Tracheal epithelial cell (primary cell): ENCODE measurements around the gene CDCA7L. TPM values are rescaled to one million over a fixed set of nuclear protein-coding genes. Genes with fewer than 3 reads are reported as not detected.

Source experiments
- total RNA-seq: library from RNA; depleted of rRNA; stranded (reverse); fragments of >200 nt; gene quantifications from 2 replicates; pipeline ENCODE4 v1.2.1, GENCODE V29; 2014

CDCA7L gene
- 23.2 and 25.5 TPM in 2 replicates for total RNA-seq

DNA sequence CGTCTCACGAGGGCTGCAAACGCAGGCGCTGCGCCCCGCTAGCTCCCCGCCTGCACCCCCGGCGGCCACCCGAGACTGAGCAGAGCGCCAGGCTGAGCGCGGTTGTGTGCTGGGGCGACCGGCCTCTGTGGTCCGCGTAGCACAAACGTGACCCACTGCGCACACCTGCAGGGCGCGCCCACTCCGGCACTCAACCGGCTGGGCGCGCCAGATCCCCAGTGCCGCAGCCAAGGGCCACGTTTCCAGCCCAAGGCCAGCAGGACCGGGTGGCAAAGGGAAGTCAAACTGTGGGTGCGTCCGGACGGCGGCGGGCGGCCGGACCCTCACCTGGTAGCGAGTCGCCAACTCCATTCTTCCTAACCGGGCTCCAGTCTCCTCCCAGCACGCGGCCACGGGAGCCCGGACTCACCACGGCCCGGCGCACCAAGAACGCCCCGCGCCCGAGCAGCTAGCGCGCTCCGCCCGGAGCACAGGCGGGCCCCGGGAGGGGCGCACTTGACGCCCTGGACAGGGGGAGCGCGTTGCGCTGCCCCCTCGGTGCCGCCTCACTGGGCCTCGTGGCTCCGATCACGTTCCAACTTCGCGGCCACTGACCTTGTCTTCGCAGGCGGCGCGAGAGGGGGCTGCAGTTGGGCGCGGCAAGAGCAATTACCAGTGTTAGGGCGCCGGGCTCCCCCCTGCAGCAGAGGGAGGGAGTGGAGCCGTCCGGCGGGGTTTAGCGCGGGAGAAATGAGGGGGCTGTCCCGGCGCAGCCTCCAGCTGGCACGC lies at the start of gene CDCA7L:
Gene CDCA7L (minus strand): TSS at position 446 of the 768 bp plus-strand sequence. CDS start 95 bp downstream, at position 351.

